ENCODE results near the gene PTGS1.

DNA sequence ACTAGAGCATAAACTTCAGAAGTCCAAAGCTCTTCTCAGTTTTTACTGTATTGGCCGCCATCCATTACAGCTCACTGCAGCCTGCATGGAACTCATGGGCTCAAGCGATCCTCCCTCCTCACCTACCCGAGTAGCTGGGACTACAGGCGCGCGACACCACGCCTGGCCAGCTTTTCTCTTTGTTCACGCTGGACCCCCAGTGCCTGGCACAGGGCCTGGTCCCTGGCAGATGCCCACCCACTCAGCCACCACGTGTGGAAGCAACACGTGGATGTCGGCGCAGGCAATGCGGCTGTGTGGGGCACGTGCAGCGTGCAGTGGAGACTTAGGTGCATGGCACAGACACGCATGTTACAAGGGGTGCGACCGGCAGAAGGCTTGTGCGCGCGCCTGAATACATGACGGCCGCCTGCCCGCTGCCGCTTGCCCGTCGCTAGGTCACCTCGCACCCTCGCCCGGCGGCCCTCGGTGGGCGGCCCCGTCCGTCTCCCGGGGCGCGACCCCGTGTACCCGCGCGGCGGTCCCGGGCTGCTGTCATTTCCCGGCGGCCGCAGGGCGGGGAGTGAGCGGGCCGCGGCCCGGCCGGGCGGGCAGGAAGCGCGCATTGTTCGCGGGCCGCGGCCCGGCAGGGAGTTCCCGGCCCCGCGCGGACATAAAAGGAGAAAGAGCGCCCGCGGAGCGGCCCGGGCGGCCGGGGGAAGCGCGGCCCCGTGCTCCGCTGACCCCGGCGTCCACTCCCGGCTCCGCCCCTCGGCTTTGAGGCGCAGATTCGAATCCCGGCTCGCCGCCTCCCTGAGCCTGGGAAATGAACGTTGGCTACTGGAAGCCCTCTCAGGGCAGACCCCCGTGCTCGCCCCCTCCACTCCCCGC lies 24.1 kb upstream of the PTGS1 start:
- TF ChIP-seq, protein P1, sequence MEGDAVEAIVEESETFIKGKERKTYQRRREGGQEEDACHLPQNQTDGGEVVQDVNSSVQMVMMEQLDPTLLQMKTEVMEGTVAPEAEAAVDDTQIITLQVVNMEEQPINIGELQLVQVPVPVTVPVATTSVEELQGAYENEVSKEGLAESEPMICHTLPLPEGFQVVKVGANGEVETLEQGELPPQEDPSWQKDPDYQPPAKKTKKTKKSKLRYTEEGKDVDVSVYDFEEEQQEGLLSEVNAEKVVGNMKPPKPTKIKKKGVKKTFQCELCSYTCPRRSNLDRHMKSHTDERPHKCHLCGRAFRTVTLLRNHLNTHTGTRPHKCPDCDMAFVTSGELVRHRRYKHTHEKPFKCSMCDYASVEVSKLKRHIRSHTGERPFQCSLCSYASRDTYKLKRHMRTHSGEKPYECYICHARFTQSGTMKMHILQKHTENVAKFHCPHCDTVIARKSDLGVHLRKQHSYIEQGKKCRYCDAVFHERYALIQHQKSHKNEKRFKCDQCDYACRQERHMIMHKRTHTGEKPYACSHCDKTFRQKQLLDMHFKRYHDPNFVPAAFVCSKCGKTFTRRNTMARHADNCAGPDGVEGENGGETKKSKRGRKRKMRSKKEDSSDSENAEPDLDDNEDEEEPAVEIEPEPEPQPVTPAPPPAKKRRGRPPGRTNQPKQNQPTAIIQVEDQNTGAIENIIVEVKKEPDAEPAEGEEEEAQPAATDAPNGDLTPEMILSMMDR (optimal IDR thresholded peaks at IDR 0.05 in 1 of 3, IDR thresholded peaks at IDR 0.05 in 1 of 3, conservative IDR thresholded peaks at IDR 0.05 in 1 of 3; ENCODE audit: extremely low read depth in 1 of 3, insufficient read depth in 2 of 3, low read length in 3 of 3): no peak
- TF ChIP-seq EZH2 (IDR thresholded peaks at IDR 0.05; ENCODE audit: low read length): no peak
